ENCODE results near the gene SLC34A3.

The SLC34A3 gene

GRCh38 chr9:137218754-137219271, 11.9 kb upstream of the SLC34A3 start:
- DNase-seq = no peak

- no peak for DNase-seq
Measured at GRCh38 chr9:137219757-137220316, 10.9 kb upstream of the SLC34A3 start.

GRCh38 chr9:137220317-137221094, 10.2 kb upstream of the SLC34A3 start:
- DNase-seq = no peak

GRCh38 chr9:137221095-137221505, 9.6 kb upstream of the SLC34A3 start:
- no peak for DNase-seq

GRCh38 chr9:137221506-137222111, 9.1 kb upstream of the SLC34A3 start:
- DNase-seq = no peak

- DNase-seq = no peak
Measured at GRCh38 chr9:137222190-137223077, 8.3 kb upstream of the SLC34A3 start, which contains the start of gene RNF208. Gene RNF208 (minus strand): TSS chr9:137222240. CDS start chr9:137221212, 1,028 bp downstream.

- DNase-seq = peak; percentile 98
Measured at GRCh38 chr9:137223078-137223970, 7.4 kb upstream of the SLC34A3 start.

- no peak for DNase-seq
Measured at GRCh38 chr9:137224830-137225694, 5.6 kb upstream of the SLC34A3 start, which contains the start of gene CYSRT1. Gene CYSRT1 (plus strand): TSS chr9:137225174. CDS start chr9:137225622, 448 bp downstream.

GRCh38 chr9:137225699-137226331, 4.9 kb upstream of the SLC34A3 start:
- no peak for DNase-seq

GRCh38 chr9:137226338-137227053, 4.2 kb upstream of the SLC34A3 start:
- no peak for DNase-seq

GRCh38 chr9:137227054-137227852, 3.4 kb upstream of the SLC34A3 start, which contains the start of gene RNF224:
Gene RNF224 (plus strand): TSS chr9:137227502. CDS start chr9:137228336, 834 bp downstream.
- peak; percentile 55 for DNase-seq

- no peak for DNase-seq
Measured at GRCh38 chr9:137227853-137228505, 2.7 kb upstream of the SLC34A3 start.

- DNase-seq = no peak
Measured at GRCh38 chr9:137228506-137228967, 2.2 kb upstream of the SLC34A3 start.

- DNase-seq = no peak
Measured at GRCh38 chr9:137228968-137229896, 1.5 kb upstream of the SLC34A3 start.

- DNase-seq = no peak
Measured at GRCh38 chr9:137229903-137230704, 597 bp upstream of the SLC34A3 start.
